Measurements from ENCODE around the gene RHEBL1.
A peak's percentile ranks its signal among the peaks of the same experiment; 100 is the strongest.

The RHEBL1 gene

GRCh38 chr12:49054524-49054923, 15.3 kb downstream of the RHEBL1 start:
- DNase-seq (ENCODE audit: low read depth in 2 of 2) = no peak

- no peak for DNase-seq (ENCODE audit: low read depth in 2 of 2)
Measured at GRCh38 chr12:49054096-49054495, 15.7 kb downstream of the RHEBL1 start.

GRCh38 chr12:49052451-49053208, 17.1 kb downstream of the RHEBL1 start:
- DNase-seq (ENCODE audit: low read depth in 2 of 2) = no peak

- DNase-seq (ENCODE audit: low read depth in 2 of 2) = no peak
Measured at GRCh38 chr12:49051777-49052438, 17.9 kb downstream of the RHEBL1 start.

GRCh38 chr12:49051373-49051764, 18.4 kb downstream of the RHEBL1 start:
- DNase-seq (ENCODE audit: low read depth in 2 of 2) = no peak

GRCh38 chr12:49050507-49051372, 19.0 kb downstream of the RHEBL1 start:
- DNase-seq (ENCODE audit: low read depth in 2 of 2) = no peak

- no peak for DNase-seq (ENCODE audit: low read depth in 2 of 2)
Measured at GRCh38 chr12:49049566-49050224, 20.1 kb downstream of the RHEBL1 start.

GRCh38 chr12:49048953-49049352, 20.8 kb downstream of the RHEBL1 start:
- no peak for DNase-seq (ENCODE audit: low read depth in 2 of 2)

GRCh38 chr12:49046129-49046895, 23.5 kb downstream of the RHEBL1 start:
- no peak for DNase-seq (ENCODE audit: low read depth in 2 of 2)

- DNase-seq (ENCODE audit: low read depth in 2 of 2) = no peak
Measured at GRCh38 chr12:49044660-49045059, 25.1 kb downstream of the RHEBL1 start.

GRCh38 chr12:49043856-49044258, 25.9 kb downstream of the RHEBL1 start:
- peak; percentile 55 to 57 for DNase-seq (ENCODE audit: low read depth in 2 of 2)

GRCh38 chr12:49043241-49043640, 26.5 kb downstream of the RHEBL1 start:
- DNase-seq (ENCODE audit: low read depth in 2 of 2) = no peak

GRCh38 chr12:49041881-49042484, 27.8 kb downstream of the RHEBL1 start:
- no peak for DNase-seq (ENCODE audit: low read depth in 2 of 2)

GRCh38 chr12:49041036-49041880, 28.5 kb downstream of the RHEBL1 start:
- no peak for DNase-seq (ENCODE audit: low read depth in 2 of 2)

GRCh38 chr12:49040364-49040855, 29.4 kb downstream of the RHEBL1 start:
- no peak for DNase-seq (ENCODE audit: low read depth in 2 of 2)

GRCh38 chr12:49039421-49040363, 30.1 kb downstream of the RHEBL1 start:
- DNase-seq (ENCODE audit: low read depth in 2 of 2) = no peak

GRCh38 chr12:49038291-49038955, 31.4 kb downstream of the RHEBL1 start:
- DNase-seq (ENCODE audit: low read depth in 2 of 2) = no peak

- no peak for DNase-seq (ENCODE audit: low read depth in 2 of 2)
Measured at GRCh38 chr12:49037947-49038237, 31.9 kb downstream of the RHEBL1 start.

Measured in stimulated activated CD8-positive, alpha-beta memory T cell treated with anti-CD3 and anti-CD28 coated beads, Interleukin-15, amount 100 ng/mL, for 48 hours (primary cell).